Glutamatergic neuron (in vitro differentiated cells): ENCODE results near the gene SESN3. TPM values are rescaled to one million over a fixed set of nuclear protein-coding genes. Genes with fewer than 3 reads are reported as not detected.

Source experiments
- DNase-seq: peaks from one replicate; pipeline ENCODE4 v3.0.0; 2022
- H3K27ac Mint-ChIP-seq: one replicate; pipeline ENCODE4 v1.8.0; 2020; ENCODE audit warnings: mild to moderate bottlenecking, mixed read lengths, inconsistent platforms; ENCODE audit not compliant: unreplicated experiment
- H3K27me3 Mint-ChIP-seq: one replicate; pipeline ENCODE4 v1.8.0; 2020; ENCODE audit warnings: mild to moderate bottlenecking, moderate library complexity, mixed read lengths, inconsistent platforms; ENCODE audit not compliant: unreplicated experiment
- H3K36me3 Mint-ChIP-seq: one replicate; pipeline ENCODE4 v1.8.0; 2020; ENCODE audit warnings: mild to moderate bottlenecking, mixed read lengths, inconsistent platforms; ENCODE audit not compliant: unreplicated experiment
- H3K4me1 Mint-ChIP-seq: one replicate; pipeline ENCODE4 v1.8.0; 2020; ENCODE audit warnings: mild to moderate bottlenecking, low read depth, mixed read lengths, inconsistent platforms; ENCODE audit not compliant: unreplicated experiment
- H3K4me3 Mint-ChIP-seq: one replicate; pipeline ENCODE4 v1.8.0; 2020; ENCODE audit warnings: mild to moderate bottlenecking, mixed read lengths, inconsistent platforms; ENCODE audit not compliant: unreplicated experiment
- H3K9me3 Mint-ChIP-seq: one replicate; pipeline ENCODE4 v1.8.0; 2020; ENCODE audit warnings: mild to moderate bottlenecking, moderate library complexity, mixed read lengths, inconsistent platforms; ENCODE audit not compliant: unreplicated experiment
- total RNA-seq: library from RNA; stranded (reverse); fragmentation: NEBNext Ultra II Directional; extraction: Animal tissue kit (Norgen Biotek cat#: 25700); gene quantifications from one replicate; pipeline ENCODE4 v1.2.1, GENCODE V29; 2021; ENCODE audit not compliant: unreplicated experiment
- TF ChIP-seq, protein P1 (sequence below): fragments of 200-600 bp; sonication (generic); IDR thresholded peaks from one replicate; pipeline ENCODE4 v1.5.0; 2021; ENCODE audit not compliant: partially characterized antibody, unreplicated experiment

SESN3 gene
- total RNA-seq, 1 donor from 2014 or later: 213 TPM

DNA sequence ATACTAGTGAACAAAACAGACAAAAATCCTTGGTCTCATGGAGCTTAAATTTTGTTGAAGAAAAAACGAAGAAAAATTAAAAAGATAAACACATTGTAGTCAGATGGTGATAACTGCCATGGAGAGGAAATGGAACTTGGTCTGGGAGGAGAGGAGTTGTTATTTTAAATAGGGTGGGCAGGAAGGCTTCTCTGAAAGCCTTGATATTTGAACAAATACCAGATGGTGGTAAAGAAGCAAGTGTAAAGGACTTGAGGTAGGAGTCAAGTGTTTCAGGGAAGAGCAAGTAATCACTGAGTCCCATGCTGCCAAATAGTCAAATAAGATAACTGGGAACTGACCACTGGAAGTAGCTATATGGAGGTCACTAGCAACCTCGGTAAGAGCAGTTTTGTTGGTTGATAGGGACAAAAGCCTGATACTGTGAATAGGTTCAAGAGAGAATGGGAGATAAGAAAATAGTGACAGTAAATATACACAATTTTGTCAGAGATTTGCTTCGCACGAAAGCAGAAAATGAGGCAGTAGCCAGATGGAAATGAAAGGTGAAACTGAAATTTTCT is 55.1 kb downstream of the SESN3 start:
- H3K27ac Mint-ChIP-seq: no peak overlapping the region
- no peaks in the 10 kb centered on the region for H3K4me1 Mint-ChIP-seq
- no peak overlapping the region for H3K4me3 Mint-ChIP-seq
- H3K9me3 Mint-ChIP-seq: no peaks in the 10 kb centered on the region
- no peak for DNase-seq
- TF ChIP-seq, protein P1, sequence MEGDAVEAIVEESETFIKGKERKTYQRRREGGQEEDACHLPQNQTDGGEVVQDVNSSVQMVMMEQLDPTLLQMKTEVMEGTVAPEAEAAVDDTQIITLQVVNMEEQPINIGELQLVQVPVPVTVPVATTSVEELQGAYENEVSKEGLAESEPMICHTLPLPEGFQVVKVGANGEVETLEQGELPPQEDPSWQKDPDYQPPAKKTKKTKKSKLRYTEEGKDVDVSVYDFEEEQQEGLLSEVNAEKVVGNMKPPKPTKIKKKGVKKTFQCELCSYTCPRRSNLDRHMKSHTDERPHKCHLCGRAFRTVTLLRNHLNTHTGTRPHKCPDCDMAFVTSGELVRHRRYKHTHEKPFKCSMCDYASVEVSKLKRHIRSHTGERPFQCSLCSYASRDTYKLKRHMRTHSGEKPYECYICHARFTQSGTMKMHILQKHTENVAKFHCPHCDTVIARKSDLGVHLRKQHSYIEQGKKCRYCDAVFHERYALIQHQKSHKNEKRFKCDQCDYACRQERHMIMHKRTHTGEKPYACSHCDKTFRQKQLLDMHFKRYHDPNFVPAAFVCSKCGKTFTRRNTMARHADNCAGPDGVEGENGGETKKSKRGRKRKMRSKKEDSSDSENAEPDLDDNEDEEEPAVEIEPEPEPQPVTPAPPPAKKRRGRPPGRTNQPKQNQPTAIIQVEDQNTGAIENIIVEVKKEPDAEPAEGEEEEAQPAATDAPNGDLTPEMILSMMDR: no peak
- H3K36me3 Mint-ChIP-seq: no peaks in the 10 kb centered on the region
- H3K27me3 Mint-ChIP-seq: no peaks in the 10 kb centered on the region

DNA sequence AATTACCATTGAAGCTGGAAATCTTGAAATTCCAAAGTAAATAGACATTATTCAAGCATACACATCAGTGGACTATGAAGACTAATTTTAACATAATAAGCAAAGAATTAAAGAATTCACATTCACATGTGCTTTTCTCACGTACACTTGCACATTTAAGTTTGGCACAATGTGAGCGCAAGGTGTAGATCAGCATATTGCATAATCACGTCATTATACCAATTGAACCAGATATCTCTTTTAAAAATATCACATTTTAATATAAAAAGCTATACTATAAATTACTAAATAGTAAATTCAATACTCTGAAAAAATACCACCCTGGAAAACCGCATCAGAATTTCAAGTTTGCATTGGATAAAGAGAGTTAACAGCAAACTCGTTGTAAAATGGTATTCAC is 60.7 kb downstream of the SESN3 start:
- no peak overlapping the region for H3K4me3 Mint-ChIP-seq
- no peak overlapping the region for H3K27ac Mint-ChIP-seq
- H3K4me1 Mint-ChIP-seq: peaks cover 8% of the 10 kb centered on the region
- no peak for DNase-seq
- H3K27me3 Mint-ChIP-seq: no peaks in the 10 kb centered on the region
- TF ChIP-seq, protein P1: no peak
- H3K9me3 Mint-ChIP-seq: no peaks in the 10 kb centered on the region
- H3K36me3 Mint-ChIP-seq: no peaks in the 10 kb centered on the region

DNA sequence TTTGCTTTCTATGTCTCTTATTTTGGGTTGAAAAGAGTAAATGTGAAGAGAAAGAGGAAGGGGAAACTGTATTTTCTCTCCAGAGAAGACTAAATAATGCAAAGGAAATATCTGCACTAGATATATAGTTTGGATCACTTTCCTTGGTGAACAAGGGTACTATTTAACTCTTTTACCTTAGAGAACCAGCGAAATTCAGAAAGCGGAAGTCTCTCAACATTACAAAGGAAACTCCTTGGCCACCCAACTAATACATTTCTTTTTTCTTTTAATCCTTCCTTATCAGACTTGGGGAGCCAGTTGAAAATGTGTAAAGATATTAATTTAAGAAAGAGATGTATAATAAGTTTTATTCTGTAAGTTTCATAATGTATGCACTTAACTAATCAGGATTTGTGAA is 64.2 kb downstream of the SESN3 start:
- TF ChIP-seq, protein P1: no peak
- Mint-ChIP-seq H3K27me3 (no peaks in the 10 kb centered on the region), H3K4me3 (no peak overlapping the region), H3K4me1 (peaks cover 10% of the 10 kb centered on the region), H3K36me3 (no peaks in the 10 kb centered on the region), H3K9me3 (peaks cover 3% of the 10 kb centered on the region), H3K27ac (no peak overlapping the region)
- DNase-seq: no peak

DNA sequence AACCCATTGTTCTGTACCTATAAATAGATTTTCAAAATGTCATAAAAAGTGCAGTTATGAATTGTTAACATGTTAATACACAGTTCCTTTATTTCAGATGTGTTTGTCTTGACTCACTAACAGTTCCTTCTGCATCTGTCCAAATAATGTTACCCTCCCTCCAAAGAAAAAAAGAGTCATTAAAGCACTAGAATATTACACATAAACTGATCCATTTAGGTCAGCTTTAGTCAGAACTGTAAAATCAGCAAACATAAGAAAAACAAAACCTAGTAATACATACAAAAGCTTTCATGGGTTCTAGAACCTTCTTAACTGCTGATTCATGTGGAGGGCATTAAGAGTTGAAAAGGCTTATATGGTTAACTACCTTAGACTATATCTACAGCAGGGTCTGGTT is 65.4 kb downstream of the SESN3 start:
- TF ChIP-seq, protein P1: no peak
- Mint-ChIP-seq H3K4me1 (peaks cover 12% of the 10 kb centered on the region), H3K9me3 (peaks cover 4% of the 10 kb centered on the region), H3K4me3 (no peak overlapping the region), H3K27me3 (no peaks in the 10 kb centered on the region), H3K36me3 (no peaks in the 10 kb centered on the region), H3K27ac (no peak overlapping the region)
- DNase-seq: no peak

DNA sequence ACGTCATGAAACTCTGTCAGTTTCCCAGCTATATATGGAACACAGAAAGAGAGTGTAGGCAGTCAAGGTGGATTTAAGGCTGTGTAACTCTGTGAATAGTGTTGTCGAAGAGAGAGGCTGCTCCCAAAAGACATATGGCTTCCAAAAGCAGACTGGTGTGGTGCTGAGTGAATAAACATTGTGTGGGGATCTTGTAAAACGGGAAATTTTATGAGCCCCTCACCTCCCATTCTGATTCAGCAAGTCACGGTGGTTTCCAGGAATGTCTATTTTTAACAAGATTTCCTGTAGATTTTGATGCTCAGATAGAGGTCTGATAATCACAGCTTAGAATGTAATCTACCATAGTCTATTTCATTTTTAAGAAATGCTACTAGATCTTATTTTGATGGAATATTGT is 67.9 kb downstream of the SESN3 start:
- peaks cover 6% of the 10 kb centered on the region for H3K9me3 Mint-ChIP-seq
- H3K4me3 Mint-ChIP-seq: no peak overlapping the region
- H3K36me3 Mint-ChIP-seq: no peaks in the 10 kb centered on the region
- H3K27ac Mint-ChIP-seq: no peak overlapping the region
- DNase-seq: no peak
- TF ChIP-seq, protein P1: no peak
- peaks cover 13% of the 10 kb centered on the region for H3K4me1 Mint-ChIP-seq
- peaks cover 4% of the 10 kb centered on the region for H3K27me3 Mint-ChIP-seq
